IPS-11a (cell line): ENCODE data around the gene CD82.

Experiments
- H3K4me3 ChIP-seq: one replicate; pipeline ENCODE4 v1.5.1; 2013; ENCODE audit warnings: low read depth, low read length, control low read depth

CD82 gene

GRCh38 chr11:44574610-44575287, 9.3 kb downstream of the CD82 start:
- H3K4me3 ChIP-seq = no peak overlapping the region

GRCh38 chr11:44575288-44575672, 9.8 kb downstream of the CD82 start:
- no peak overlapping the region for H3K4me3 ChIP-seq

- H3K4me3 ChIP-seq = no peak overlapping the region
Observed at GRCh38 chr11:44575962-44576361, 10.5 kb downstream of the CD82 start.

GRCh38 chr11:44576656-44577055, 11.2 kb downstream of the CD82 start:
- no peak overlapping the region for H3K4me3 ChIP-seq

GRCh38 chr11:44577231-44577830, 11.9 kb downstream of the CD82 start:
- H3K4me3 ChIP-seq = no peak overlapping the region

GRCh38 chr11:44578279-44578678, 12.8 kb downstream of the CD82 start:
- no peak overlapping the region for H3K4me3 ChIP-seq

- no peak overlapping the region for H3K4me3 ChIP-seq
Observed at GRCh38 chr11:44579302-44579761, 13.9 kb downstream of the CD82 start.

GRCh38 chr11:44580701-44581100, 15.2 kb downstream of the CD82 start:
- H3K4me3 ChIP-seq = no peak overlapping the region

- no peak overlapping the region for H3K4me3 ChIP-seq
Observed at GRCh38 chr11:44581246-44581645, 15.8 kb downstream of the CD82 start.

- H3K4me3 ChIP-seq = no peak overlapping the region
Observed at GRCh38 chr11:44582641-44583352, 17.3 kb downstream of the CD82 start.

- no peak overlapping the region for H3K4me3 ChIP-seq
Observed at GRCh38 chr11:44583353-44583669, 17.8 kb downstream of the CD82 start.

GRCh38 chr11:44585421-44585820, 20.0 kb downstream of the CD82 start:
- no peak overlapping the region for H3K4me3 ChIP-seq

- H3K4me3 ChIP-seq = no peak overlapping the region
Observed at GRCh38 chr11:44589301-44589700, 23.8 kb downstream of the CD82 start.

GRCh38 chr11:44590769-44591168, 25.3 kb downstream of the CD82 start:
- H3K4me3 ChIP-seq = no peak overlapping the region

- H3K4me3 ChIP-seq = no peak overlapping the region
Observed at GRCh38 chr11:44591557-44591956, 26.1 kb downstream of the CD82 start.

GRCh38 chr11:44592125-44592940, 26.9 kb downstream of the CD82 start:
- no peak overlapping the region for H3K4me3 ChIP-seq

- H3K4me3 ChIP-seq = no peak overlapping the region
Observed at GRCh38 chr11:44593251-44593650, 27.8 kb downstream of the CD82 start.

- no peak overlapping the region for H3K4me3 ChIP-seq
Observed at GRCh38 chr11:44595006-44595405, 29.5 kb downstream of the CD82 start.

- no peak overlapping the region for H3K4me3 ChIP-seq
Observed at GRCh38 chr11:44595964-44596381, 30.5 kb downstream of the CD82 start.

GRCh38 chr11:44596525-44597276, 31.2 kb downstream of the CD82 start:
- H3K4me3 ChIP-seq = no peak overlapping the region
